SK-N-MC (cell line): Measurements from ENCODE around the gene CCDC87.
"Not testable (repeated sequence)": the region's sequence is repeated elsewhere in the genome, so short reads cannot be mapped to it uniquely, and the experiment has no call there.

Source experiments
- DNase-seq: peaks from one replicate; pipeline ENCODE4 v3.0.0-alpha.2; 2011; ENCODE audit warnings: low read depth, low spot score
- H3K27ac ChIP-seq: fragments of 200-600 bp; sonication (generic); 2 replicates; pipeline ENCODE4 v1.5.1; 2016; ENCODE audit warnings: mixed run types
- H3K36me3 ChIP-seq: fragments of 200-600 bp; sonication (generic); 2 replicates; pipeline ENCODE4 v1.6.1; 2017; ENCODE audit warnings: antibody characterized with exemption, low read length, mixed read lengths; ENCODE audit not compliant: insufficient read depth
- H3K4me3 ChIP-seq: fragments of 200-600 bp; sonication (generic); 2 replicates; pipeline ENCODE4 v1.5.1; 2016
- H3K9ac ChIP-seq: fragments of 200-600 bp; sonication (generic); 2 replicates; pipeline ENCODE4 v1.8.0; 2017; ENCODE audit warnings: mixed run types, mixed read lengths; ENCODE audit not compliant: insufficient read length
- H3K9me3 ChIP-seq: fragments of 200-600 bp; sonication (generic); 2 replicates; pipeline ENCODE4 v1.6.1; 2017; ENCODE audit warnings: low read depth, mild to moderate bottlenecking, antibody characterized with exemption, low read length, moderate library complexity, mixed read lengths
- EZH2 ChIP-seq: fragments of 200-600 bp; sonication (generic); IDR thresholded peaks from one replicate; pipeline ENCODE4 v1.6.1; 2017; ENCODE audit warnings: antibody characterized with exemption
- FOXP2 ChIP-seq: optimal IDR thresholded peaks from 2 replicates; pipeline ENCODE3; 2011; ENCODE audit warnings: mild to moderate bottlenecking, moderate library complexity; ENCODE audit not compliant: insufficient read depth; ENCODE audit errors: extremely low read length, control extremely low read depth
- POLR2AphosphoS5 ChIP-seq: IDR thresholded peaks from 2 replicates; pipeline ENCODE4 v1.6.1; 2012; ENCODE audit warnings: mild to moderate bottlenecking, low read depth, low read length, borderline replicate concordance

Gene CCDC87

DNA sequence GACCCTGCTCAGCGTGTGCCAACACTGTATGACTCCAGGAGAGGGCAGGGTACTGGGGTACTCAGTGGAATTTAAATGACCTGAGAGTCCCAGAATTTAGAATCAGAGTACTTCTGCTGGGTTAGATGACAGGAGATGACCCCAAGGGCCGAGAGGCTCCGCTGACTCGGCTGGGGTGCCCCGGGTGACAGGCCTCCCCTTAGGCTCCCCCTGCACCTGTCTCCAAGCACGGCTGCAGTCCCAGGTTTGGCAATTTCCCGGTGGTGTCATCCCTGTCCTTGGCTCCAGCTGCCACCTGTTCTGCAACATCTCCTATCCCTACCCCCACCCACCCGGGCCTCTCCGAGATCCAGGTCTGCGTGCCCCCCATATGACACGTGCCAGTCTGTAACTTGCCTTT, 44.8 kb downstream of the CCDC87 start:
- no peak overlapping the region for H3K27ac ChIP-seq
- no peak overlapping the region for H3K9ac ChIP-seq
- TF ChIP-seq POLR2AphosphoS5 (no peak), EZH2 (no peak), FOXP2 (no peak)
- H3K9me3 ChIP-seq, result no peaks in the 10 kb centered on the region
- DNase-seq, result no peak
- H3K36me3 ChIP-seq, result no peaks in the 10 kb centered on the region
- no peak overlapping the region for H3K4me3 ChIP-seq

DNA sequence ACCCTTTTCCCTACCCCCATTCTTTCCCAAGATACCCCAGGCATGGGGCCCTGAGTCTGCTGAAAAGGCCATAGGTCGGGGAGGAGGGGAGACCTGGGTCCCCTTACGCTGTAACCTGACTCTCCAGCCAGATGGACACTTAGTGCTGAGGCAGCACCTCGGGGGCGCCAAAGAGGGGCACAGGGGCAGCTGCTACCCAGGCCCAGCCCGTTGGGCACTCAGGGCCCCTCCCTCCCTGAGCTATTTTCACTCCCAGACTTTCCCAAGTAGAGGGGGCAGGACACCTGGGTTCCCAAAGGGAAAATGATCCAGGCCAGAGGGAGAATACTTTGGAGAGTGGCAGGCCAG, 45.2 kb downstream of the CCDC87 start:
- Histone ChIP-seq H3K9ac (no peak overlapping the region), H3K9me3 (no peaks in the 10 kb centered on the region), H3K36me3 (no peaks in the 10 kb centered on the region), H3K27ac (no peak overlapping the region), H3K4me3 (no peak overlapping the region)
- TF ChIP-seq POLR2AphosphoS5 (no peak), FOXP2 (no peak)
- DNase-seq, result no peak

DNA sequence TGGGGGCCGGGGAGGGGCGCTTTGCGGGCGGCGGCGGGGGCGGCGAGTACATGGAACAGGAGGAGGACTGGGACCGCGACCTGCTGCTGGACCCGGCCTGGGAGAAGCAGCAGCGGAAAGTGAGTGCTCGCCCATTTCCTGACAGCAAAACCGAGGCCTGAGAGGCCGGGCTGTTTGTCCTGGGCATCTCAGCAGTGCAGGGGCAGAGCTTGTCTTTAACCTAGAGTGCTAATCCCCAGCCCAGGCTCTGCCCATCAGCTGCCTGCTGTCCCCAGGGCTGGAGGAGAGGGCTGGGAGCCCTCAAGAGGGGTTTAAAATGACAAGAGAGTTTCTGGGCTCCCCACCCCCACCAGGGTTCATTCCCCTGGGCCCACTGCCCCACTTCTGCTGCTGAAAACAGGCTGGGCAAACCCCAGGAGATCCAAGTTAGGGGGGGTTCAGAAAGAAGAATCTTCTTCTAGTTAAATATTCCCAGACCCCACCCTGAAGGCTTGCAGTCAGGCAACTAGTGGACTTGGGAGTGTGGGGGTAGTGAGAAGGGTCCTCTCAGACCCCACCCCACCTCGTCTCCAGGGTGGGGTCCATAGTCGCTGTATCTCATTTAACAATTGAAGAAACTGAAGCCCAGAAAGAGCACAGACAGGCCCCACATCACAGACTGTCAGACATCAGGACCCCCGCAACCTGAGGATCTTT, 45.7 kb downstream of the CCDC87 start:
- no peak for DNase-seq
- TF ChIP-seq EZH2, result no peak
- no peak for TF ChIP-seq FOXP2
- no peak for TF ChIP-seq POLR2AphosphoS5
- Histone ChIP-seq H3K9me3 (no peaks in the 10 kb centered on the region), H3K27ac (no peak overlapping the region), H3K36me3 (no peaks in the 10 kb centered on the region), H3K4me3 (peak overlapping the region; percentile 89; the same call in 1 of the 2 replicates), H3K9ac (no peak overlapping the region)

DNA sequence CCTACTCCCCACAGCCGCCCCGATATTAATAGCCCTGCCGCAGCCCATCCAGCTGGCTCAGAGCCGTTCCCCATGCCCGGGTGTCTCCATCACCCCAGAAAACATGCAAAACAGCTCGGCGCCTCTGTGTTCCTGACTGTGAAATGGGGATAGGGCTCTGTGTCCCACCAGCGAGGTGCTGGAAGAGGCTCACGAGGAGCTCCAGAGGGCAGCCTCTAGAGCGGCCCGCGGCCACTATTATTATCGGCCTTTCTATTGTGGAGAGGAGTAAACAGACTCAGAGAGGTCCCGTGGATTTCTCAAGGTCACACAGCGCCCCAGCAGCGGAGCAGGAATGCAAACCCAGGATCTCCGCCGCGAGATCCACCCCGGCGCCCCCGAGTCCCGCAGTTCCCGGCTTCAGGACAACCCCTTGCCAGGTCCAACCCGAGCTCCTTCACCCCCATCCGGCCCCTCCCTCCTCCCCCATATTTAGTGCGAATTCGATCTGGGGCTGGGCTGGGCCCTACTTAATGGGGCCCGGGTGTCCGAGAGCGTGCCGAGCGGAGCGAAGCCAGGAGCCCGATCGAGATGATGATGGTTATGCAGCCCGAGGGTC, 46.4 kb downstream of the CCDC87 start, which contains the start of gene ACTN3:
ACTN3 (plus strand) TSS at position 536 of the 598 bp plus-strand sequence; CDS start at position 571, 35 bp downstream.
- Histone ChIP-seq H3K36me3 (no peaks in the 10 kb centered on the region), H3K9ac (peak within 1 kb of the TSS; percentile 89), H3K9me3 (no peaks in the 10 kb centered on the region), H3K27ac (no peak within 1 kb of the TSS), H3K4me3 (peak within 1 kb of the TSS; percentile 89)
- no peak for TF ChIP-seq POLR2AphosphoS5
- TF ChIP-seq EZH2, result no peak
- no peak for TF ChIP-seq FOXP2
- no peak for DNase-seq

DNA sequence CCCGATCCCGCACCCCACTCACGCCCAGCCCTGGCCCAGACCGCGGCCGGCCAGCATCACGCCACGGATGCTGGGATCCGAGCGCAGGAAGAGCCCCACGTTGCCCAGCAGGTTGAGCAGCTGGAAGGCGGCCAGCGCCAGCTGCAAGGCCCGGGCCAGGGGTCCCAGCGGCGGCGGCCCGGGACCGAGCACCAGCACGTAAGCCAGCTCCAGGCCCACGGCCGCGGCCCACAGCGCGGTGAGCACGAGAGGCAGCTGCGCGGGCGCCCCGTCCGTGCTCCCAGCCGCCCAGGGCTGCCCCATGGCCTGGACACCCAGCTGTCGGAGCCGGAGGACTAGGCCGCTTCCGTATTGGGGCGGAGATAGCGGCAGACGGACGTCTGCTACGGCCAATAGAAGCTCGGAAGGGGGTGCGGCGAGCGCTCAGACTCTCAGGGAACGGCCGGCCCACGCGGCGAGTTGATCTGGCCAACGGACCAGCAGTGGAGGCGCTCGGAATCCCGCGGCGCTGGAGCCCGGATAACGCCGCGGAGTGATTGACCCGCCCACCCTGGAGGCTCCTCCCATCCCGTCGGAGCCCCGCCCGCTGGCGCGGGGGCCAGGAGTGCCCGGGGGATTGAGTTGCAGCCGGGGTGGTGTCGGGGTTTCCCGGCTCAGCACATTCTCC, 47.0 kb downstream of the CCDC87 start, which contains the start of gene ZDHHC24:
ZDHHC24 (minus strand) TSS at position 348 of the 667 bp plus-strand sequence; CDS start at position 303, 45 bp downstream.
- no peak within 1 kb of the TSS for H3K27ac ChIP-seq
- DNase-seq, result peak; percentile 2
- H3K4me3 ChIP-seq, result peak within 1 kb of the TSS; percentile 89
- H3K9me3 ChIP-seq, result no peaks in the 10 kb centered on the region
- TF ChIP-seq FOXP2, result no peak
- TF ChIP-seq POLR2AphosphoS5, result peak; percentile 66; the same call in 1 of the 2 replicates
- no peak for TF ChIP-seq EZH2
- H3K36me3 ChIP-seq, result no peaks in the 10 kb centered on the region
- H3K9ac ChIP-seq, result peak within 1 kb of the TSS; percentile 89

DNA sequence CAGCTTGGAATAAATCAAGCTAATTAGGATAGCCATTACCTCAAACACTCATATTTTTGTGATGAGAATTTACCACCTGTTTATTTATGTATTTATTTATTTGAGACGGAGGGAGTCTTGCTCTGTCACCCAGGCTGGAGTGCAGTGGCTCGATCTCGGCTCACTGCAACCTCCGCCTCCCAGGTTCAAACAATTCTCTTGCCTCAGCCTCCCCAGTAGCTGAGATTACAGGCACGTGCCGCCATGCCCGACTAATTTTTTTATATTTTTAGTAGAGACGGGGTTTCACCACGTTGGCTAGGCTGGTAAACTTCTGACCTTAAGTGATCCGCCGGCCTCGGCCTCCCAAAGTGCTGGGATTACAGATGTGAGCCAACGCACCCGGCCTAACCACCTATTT, 47.9 kb downstream of the CCDC87 start:
- not testable (repeated sequence) for H3K27ac ChIP-seq, H3K9me3 ChIP-seq, H3K36me3 ChIP-seq, DNase-seq
- Histone ChIP-seq H3K4me3 (peak overlapping the region; percentile 89), H3K9ac (peak overlapping the region; percentile 89)

DNA sequence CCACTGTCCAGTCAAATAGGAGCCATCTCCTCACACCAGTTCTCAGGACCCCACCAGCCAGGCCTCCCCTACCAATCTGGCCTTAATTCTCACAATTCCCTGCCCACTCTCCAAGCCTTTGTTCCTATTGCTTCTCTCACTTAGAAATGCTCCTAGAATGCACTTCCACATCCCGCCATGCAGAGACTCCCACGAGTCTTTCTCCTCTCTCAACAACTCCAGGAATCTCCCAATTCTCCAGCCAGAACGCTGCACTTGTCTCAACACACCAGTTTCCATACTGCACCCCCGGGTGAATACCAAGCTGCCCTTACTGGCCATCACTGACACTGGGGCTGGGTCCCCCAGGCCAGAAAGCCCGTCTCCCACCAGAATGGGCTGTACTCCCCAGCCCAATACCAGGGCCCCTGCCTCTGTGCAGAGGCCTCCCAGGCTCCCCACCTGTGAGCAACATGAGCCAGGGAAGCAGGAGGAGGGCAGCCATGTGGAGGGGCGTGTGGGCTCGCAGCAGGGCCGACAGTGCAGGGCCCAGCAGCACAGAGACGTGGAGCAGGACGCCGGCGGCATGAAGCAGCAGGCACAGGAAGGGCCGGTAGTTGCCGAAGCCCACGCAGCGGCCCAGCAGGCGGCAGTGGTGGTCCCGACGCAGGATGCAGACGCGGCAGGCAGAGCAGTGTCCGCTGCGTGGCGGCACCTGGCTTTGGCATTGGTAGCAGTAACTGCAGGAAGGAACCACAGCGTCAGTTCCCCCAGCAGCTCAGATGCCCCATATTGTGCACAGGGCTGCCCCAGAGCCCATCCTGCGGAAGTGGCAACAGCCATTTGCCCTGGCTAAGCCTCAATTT, 49.4 kb downstream of the CCDC87 start:
- TF ChIP-seq POLR2AphosphoS5, result no peak
- no peak for TF ChIP-seq EZH2
- TF ChIP-seq FOXP2, result no peak
- H3K9me3 ChIP-seq, result no peaks in the 10 kb centered on the region
- H3K27ac ChIP-seq, result no peak overlapping the region
- no peaks in the 10 kb centered on the region for H3K36me3 ChIP-seq
- no peak overlapping the region for H3K9ac ChIP-seq
- DNase-seq, result no peak
- no peak overlapping the region for H3K4me3 ChIP-seq

DNA sequence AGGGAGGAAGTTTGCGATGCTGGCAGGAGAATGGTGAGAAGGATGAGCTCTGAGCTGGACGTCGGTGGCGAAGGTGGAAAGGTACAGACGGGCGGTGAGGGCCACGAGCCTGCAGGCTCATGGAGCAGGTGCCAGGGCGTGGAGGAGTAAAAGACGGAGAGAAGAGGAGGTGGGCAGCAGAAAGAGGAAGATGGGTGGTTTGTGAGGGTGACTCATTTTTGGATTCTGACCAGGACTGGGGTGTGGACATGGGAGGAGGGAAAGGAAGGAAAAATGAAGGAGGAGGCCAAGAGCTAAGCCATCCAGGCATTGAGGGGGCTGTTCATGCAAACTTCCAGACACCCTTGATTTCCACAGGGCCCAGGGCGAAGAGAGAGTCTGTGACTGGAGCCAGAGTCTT, 50.5 kb downstream of the CCDC87 start:
- no peaks in the 10 kb centered on the region for H3K36me3 ChIP-seq
- no peaks in the 10 kb centered on the region for H3K9me3 ChIP-seq
- no peak overlapping the region for H3K27ac ChIP-seq
- TF ChIP-seq FOXP2 (no peak), POLR2AphosphoS5 (no peak), EZH2 (no peak)
- no peak overlapping the region for H3K4me3 ChIP-seq
- no peak overlapping the region for H3K9ac ChIP-seq
- DNase-seq, result no peak
